GM18873 (cell line): ENCODE measurements around the gene TIGD6.
"Not testable (repeated sequence)": the region's sequence is repeated elsewhere in the genome, so short reads cannot be mapped to it uniquely, and the experiment has no call there.

Source experiments
- ATAC-seq: cut with Tn5 transposase; IDR thresholded peaks from one replicate; pipeline ENCODE4 v1.9.1; 2021; ENCODE audit warnings: mild to moderate bottlenecking, moderate library complexity, moderate number of reproducible peaks; ENCODE audit not compliant: unreplicated experiment, low FRiP score

The TIGD6 gene

GRCh38 chr5:149944666-149945065 is 55.8 kb downstream of the TIGD6 start, which contains the start of gene PDE6A:
PDE6A (minus strand) TSS chr5:149944793; CDS start chr5:149944673, 120 bp downstream.
- ATAC-seq: no peak

- ATAC-seq: not testable (repeated sequence)
These were observed 57.1 kb downstream of the TIGD6 start for GRCh38 chr5:149943177-149943949.
